GM11168 (cell line): ENCODE results near the gene UQCC5.
"Not testable (repeated sequence)": the region's sequence is repeated elsewhere in the genome, so short reads cannot be mapped to it uniquely, and the experiment has no call there.

ENCODE experiments used
- in situ Hi-C: fragments of 300-500 bp; cut with MboI; formaldehyde crosslinking; loops from one replicate; pipeline ENCODE4 v1.12.0; 2022; ENCODE audit warnings: low sequenced_read_pairs; ENCODE audit not compliant: unreplicated experiment

Gene UQCC5

DNA sequence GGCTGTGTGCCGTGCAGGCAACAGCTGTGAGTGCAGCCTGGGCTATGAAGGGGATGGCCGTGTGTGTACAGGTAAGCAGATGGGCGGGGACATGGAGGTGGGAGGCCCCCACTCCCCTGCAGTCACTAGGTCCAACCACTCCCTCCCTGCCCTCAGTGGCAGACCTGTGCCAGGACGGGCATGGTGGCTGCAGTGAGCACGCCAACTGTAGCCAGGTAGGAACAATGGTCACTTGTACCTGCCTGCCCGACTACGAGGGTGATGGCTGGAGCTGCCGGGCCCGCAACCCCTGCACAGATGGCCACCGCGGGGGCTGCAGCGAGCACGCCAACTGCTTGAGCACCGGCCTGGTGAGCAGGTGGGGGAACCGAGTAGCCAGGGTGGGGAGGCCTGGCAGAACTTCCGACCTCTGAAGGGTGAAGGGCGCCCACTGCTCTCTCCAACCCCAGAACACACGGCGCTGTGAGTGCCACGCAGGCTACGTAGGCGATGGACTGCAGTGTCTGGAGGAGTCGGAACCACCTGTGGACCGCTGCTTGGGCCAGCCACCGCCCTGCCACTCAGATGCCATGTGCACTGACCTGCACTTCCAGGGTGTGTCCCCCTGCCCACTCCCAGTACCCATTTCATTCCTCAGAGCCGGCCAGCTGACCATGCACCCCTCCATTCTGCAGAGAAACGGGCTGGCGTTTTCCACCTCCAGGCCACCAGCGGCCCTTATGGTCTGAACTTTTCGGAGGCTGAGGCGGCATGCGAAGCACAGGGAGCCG is 14.3 kb upstream of the UQCC5 start:
- in situ Hi-C loops: no loop called here

DNA sequence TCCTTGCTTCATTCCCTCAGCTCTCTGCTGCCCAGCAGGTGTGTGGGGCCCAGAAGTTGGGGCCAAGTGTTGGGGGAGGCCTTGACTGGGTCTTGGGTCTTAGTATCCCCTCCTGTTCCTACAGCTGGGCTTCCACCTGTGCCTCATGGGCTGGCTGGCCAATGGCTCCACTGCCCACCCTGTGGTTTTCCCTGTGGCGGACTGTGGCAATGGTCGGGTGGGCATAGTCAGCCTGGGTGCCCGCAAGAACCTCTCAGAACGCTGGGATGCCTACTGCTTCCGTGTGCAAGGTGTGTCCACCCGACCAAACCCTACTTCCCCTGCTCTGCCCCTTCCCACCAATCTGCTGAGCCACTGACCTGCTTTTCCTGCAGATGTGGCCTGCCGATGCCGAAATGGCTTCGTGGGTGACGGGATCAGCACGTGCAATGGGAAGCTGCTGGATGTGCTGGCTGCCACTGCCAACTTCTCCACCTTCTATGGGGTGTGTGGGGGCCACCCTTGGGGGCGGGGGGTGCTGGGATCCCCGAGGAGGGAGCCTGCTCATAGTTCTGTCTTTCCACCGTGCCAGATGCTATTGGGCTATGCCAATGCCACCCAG is 13.7 kb upstream of the UQCC5 start:
- in situ Hi-C loops: no loop called here

DNA sequence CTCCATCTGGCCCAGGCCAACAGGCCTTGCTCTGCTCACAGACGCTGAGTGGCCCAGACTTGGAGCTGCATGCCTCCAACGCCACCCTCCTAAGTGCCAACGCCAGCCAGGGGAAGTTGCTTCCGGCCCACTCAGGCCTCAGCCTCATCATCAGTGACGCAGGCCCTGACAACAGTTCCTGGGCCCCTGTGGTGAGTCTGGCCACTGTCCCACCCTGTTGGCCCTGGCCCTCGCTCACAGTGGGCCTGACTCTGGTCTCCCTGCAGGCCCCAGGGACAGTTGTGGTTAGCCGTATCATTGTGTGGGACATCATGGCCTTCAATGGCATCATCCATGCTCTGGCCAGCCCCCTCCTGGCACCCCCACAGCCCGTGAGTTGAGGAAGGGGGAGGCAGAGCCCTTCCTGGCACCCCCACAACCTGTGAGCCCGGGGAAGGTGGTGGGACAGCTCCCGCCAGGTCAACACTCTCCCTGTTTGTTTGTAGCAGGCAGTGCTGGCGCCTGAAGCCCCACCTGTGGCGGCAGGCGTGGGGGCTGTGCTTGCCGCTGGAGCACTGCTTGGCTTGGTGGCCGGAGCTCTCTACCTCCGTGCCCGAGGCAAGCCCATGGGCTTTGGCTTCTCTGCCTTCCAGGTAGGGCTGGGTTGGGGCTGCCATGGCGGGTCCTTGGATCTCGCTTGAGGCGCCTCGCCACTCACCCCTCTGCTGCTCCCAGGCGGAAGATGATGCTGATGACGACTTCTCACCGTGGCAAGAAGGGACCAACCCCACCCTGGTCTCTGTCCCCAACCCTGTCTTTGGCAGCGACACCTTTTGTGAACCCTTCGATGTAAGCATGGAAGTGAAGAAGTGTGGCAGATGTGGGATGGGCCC is 12.8 kb upstream of the UQCC5 start:
- in situ Hi-C loops: no loop called here

DNA sequence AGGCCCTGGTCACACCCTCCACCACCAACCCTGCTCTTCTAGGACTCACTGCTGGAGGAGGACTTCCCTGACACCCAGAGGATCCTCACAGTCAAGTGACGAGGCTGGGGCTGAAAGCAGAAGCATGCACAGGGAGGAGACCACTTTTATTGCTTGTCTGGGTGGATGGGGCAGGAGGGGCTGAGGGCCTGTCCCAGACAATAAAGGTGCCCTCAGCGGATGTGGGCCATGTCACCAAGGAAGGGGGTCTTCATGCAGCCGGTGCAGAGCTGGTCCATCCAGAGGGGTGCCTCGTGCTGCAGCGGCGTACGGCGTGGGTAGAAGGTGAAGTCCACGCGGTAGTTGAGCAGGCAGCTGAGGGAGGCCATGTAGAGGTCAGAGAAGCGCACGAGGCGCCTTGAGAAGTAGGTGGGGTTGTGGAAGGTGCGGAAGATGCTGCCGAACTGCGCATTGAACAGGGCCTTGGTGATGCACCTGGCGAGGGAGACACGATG is 12.1 kb upstream of the UQCC5 start:
- in situ Hi-C loops: no loop called here

DNA sequence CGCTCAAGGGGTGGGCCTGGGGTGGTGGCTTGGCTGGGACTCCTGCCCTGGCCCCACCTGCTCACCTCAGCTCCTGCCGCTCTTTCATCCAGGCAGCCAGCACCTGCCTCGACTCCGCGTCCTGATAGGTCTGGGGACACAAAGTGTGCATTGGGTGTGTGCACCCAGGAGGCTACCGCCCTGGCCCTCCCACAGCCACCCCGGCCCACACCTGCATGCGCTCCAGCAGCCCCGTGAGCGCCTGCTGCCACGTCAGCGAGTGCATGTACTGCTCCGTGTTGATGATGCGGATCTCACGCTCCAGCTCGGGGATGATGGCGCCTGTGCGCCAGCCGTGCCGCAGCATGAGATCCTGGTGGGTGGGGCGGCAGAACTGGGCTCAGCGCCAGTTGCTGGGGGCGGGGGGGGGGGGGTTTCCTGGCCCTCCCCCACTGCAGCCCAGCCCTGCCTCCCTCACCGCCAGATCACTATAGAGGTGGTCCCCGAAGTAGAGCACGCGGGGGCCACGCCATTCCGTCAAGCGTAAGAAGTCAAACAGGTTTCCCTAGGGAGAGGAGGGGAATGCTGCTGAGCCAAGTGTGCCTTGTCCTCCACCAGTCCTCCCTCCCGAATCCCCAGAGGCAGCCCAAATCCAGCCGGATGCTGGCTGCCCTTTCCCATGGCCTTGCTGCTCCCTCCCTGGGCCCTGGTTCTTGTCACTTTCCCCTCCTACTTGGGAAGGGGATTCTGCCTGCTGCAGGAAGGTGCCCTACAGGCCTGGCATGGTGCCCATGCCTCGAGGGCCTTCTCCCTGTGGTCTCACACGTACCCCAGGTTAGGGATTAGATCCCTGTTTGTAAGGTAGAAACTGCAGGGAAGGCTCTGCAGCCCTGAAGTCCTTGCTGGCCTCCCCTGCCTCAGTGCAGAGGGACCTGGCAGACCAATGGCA is 11.4 kb upstream of the UQCC5 start:
- in situ Hi-C loops: no loop called here

DNA sequence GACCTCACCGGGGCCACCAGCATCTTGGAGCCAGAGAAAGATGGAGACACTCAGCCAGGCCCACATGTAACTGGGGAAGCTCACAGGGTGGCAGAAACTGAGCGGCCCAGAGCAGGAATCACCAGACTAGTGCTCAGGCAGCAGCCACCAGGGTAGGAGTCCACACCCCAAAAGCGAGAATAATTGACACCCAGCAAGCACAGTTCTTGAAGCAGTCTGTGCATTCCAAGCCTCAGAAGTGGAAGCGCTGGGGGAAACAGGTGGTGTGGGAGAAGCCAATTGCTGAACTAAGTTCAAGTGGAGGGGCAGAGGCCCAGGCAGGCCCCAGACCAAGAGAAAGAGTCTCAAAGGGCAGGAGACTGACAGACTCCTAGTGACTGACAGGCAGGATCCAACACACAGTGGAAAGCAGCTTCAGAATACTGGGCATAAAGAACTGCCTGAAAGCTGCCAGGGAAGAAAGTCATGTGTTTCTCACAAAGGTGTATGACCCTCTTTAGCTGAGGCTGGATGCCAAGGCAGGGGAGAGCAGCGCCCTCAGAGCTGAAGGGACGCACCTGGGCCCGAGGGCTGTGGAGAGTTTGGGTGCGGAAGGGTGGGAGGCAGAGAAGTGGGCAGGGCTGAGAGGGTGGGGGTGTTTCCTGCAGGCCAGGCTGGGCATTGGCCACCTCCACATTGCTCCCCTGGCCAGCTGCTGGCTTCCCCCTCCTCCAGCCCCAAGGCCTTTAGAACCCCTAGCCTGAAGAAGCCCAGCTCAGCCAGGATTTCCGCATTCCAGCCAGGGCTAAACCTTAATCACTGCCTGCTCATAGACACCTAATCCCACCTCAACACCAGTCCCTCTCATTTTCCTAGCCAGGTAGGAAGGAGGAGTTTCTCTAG is 10.5 kb upstream of the UQCC5 start:
- in situ Hi-C loops: no loop called here

DNA sequence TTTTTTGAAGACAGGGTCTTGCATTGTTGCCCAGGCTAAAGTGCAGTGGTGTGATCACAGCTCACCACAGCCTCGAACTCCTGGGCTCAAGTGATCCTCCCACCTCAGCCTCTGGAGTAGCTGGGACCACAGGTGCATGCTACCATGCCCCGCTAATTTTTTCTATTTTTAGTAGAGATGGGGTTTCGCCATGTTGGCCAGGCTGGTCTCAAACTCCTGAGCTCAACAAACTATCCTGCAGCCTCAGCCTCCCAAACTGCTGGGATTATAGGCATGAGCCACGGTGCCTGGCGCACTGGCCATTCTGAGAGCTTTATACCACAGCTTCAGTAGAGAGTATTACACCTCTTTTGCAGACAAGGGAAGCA is 9.8 kb upstream of the UQCC5 start:
- in situ Hi-C loops: not testable (repeated sequence)

DNA sequence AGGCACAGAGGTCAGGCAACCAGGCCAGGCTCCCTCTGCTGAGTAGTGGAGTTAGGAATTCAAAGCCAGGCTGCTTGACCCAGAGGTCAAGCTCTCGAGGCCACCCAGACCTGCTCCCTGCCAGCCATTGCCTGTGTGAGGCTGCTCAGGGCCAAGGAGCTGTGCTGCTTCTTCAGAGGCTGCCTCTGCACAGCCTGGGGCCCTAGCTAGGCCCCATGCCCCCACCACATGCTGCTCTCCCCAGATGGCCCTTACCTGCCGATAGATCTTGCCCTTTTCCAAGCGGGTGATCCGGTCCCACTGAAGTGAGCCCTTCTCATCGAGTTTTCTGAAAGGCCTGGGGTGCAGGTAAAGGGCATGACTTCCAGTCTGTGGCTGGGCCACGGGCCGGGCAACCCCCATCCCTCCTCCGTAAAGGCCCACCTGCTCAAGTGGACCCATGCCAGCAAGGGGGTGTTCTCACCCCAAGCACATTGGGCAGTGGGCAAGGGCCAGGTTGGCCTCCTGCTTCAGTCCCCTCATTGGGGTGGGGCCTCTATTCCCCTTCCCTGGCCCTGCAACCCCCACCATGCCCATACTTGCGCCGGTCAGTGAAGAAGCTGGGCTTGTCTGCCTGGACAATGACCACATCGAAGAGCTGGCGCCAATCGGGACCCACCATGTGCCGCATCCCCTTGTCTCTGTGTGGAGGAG is 9.2 kb upstream of the UQCC5 start:
- in situ Hi-C loops: no loop called here

DNA sequence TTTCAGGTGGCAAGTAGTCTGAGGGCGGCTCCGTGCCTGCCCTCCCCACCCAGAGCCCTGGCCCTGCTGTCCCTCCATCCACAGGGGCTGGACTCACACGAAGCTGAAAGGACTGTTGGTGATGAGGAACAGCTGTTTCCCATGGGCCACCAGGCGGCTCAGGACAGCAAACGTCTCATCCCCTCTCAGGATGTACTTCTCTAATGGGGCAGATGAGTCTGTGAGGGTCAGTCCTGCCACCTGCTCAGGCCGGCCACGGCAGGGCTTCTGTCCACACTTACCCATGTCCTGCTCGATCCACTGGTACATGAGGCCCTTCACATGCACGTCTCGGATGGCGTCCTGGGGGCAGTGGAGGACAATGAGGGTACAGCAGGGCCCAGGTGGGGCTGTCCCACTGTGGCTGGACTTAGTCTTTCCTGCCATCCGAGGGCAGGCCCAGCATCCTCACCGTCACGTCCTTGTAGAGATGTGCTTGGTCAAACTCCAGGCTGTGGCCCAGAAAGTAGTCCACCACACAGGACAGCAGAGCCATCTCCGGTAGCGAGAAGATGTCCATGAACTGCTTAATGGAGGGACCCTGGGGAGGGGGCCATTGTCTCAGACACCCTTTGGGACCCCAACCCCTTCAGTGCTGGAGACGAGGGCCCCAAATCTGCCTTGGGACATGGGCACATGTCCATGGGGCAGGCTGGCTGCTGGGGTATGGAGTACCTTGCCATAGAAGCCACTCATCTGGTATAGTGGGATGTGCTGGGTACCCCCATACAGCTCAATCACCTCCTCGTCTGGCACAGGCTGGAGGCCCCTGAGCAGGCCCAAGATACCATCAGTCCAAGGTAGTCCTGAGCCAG is 8.4 kb upstream of the UQCC5 start:
- in situ Hi-C loops: no loop called here

DNA sequence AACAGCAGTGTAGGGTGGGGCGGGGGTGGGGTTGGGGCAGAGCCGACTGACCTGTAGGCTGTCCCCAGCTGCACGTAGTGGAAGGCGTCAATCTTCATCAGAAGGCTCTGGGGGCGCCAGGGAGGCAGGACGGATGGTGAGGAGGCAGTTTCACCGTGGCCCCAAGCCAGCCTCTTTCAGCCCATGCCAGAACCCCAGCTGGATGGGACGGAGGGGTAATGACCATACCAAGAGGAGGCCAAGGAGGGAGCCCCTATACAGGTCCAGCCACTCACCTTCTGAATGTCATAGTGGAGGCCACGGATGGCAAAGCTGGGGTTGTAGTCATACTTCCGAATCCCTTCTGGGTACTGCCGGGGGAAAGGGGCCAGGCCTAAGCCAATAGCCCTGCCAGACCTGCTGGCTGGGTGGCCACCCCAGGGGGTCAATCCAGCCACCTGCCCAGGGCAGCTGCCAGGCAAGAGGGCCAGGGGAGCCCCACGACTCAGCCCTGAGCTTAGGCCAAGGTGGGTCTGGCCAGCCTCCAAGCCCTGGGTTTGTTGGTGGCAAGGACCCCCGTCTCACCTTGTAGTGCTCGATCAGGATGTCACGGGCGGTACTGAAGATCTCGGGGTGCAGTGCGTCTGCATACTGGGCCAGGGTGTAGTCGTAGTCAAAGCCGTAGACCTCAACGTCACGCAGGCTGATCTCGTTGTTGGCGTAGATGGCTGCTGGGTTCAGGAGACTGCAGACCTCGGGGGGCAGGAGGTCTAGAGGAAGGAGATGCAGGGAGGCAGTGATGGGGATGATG is 7.6 kb upstream of the UQCC5 start:
- in situ Hi-C loops: no loop called here

DNA sequence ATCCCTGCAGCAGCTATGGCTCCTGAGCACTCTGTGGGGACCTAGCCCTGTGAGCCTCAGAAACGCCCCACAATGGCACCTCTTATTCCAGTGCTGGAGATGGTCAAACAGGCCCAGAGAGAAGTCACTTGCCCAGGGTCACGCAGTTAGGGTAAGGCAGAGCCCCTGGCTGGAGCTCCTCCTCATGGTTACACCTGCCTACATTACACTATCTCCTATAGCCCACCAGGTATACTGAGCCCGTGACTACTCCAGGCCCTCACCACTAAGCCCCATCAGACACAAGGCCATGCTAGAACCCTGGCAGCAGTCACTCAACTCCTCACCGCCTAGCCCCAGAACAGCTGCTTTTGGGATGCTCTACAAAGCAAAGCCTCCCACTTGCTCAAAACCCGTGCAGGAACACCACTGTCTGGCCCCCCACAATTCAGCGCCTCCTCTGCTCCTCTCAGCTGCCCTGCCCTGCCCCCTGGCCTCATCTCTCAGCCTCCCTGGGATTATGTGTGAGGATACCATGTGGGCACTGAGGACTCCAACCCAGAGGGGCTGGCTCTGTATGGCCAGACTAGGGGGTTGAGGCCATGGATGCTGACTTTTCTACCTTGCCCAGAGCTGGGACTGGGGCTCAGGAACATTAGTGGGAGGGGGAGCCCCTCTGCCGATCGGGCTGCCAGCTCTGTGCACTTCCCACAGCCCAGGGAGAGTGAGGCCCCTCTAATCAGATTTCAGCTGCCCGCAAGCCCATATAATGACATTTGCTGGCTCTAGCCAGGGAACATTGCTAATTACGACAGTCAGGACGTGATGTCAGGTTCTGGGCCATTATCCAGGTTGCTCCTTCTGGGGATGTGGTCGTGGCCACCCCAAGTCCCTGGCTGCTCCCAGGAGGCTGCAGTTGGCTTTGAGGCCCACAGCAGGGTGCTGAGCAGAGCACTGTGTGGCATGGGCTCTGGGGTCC is 6.8 kb upstream of the UQCC5 start:
- in situ Hi-C loops: no loop called here

DNA sequence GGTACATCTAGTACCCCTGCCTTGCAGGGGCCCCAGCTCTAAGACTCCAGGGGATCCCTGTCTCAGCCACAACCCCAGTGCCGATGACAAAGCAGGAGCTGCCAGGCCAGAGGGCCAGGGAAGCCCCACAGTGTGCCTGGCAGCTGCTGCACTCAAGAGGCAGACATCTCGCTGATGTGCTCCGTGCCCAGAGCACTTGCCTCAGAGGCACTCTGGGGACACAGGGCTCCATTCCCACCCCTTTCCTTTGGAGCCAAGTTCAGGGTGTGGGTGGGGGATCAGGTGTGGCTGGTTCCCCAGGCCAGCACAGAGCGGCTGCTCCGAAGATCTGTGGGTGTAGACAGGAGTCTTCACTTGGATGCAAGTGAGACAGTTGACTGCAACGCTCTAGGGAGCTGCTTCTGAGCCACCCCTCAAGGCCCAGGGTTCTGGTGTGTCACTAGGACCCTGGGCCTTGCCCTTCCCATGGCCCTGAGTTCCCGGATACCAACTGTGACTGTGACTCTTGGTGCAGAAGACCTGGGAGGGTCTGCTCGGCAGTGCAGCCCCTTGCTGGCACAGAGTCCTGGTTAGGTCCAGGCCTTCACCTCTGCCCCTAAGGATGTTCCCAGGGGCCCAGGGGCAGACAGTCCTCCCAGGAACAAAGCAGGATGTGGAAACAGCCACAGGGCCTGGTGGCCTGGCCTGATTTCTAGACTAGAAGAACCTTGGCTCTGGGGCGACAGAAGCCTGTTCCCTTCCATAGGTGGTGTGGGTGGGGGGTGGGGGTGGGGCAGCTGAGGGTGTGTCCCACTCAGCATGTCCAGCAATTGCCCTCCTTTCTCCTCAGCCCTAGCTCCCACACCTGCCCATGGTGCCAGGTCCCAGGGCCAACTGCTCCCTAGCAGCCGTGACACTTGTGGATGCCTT is 5.2 kb upstream of the UQCC5 start:
- in situ Hi-C loops: no loop called here

DNA sequence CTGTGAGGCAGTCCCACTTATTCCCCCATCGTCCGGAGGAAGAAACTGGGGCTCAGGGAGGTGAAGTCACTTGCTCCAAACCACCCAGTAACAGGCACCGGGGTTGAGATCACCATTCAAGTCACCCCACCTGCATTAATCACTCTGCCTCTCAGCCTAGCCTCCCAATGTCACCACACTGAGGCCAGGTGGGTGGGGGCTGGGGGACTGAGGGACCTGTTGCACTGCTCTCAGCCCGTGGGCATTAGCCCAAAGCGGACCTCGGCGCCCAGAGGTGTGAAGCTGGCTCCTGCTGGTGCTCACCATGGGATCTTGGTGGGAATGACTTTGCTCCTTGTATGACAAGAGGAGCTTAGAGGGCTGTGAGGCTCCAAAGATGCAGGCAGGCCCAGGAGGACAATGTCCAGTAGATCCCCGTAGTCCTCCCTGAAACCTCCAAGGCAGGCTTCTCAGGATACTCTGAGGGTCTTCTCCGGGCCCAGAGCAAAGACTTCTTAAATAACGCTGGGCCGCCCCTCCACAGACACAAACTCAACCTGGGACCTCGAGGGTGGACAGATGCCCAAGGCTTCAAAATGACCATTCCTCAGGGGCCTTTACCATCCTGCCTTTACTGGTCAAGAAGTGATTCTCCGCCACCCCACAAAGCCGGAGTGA is 4.4 kb upstream of the UQCC5 start:
- in situ Hi-C loops: no loop called here

DNA sequence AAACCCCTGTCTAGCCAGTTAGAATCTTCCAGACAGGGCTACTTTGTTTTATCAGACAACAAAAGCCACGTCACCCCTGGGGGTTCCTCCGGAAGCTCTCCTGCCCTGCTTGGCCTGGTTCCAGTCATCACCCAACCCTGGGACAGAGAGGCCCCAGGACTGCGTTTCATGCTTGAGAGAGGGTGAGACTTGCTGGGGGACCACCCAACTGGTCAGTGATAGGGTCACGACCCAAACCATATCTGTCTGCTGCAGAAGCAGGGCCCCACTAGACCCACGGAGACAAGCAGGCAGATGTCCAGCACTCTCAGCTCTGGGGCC is 3.9 kb upstream of the UQCC5 start:
- in situ Hi-C loops: no loop called here
